ENCODE measurements around the gene MBTPS1. TPM values are rescaled to one million over a fixed set of nuclear protein-coding genes. Genes with fewer than 3 reads are reported as not detected.

MBTPS1 gene
- total and polyA plus RNA-seq, 9 of the 15 experiments (the other 6 are each of a cell fraction or from before 2014, with no cell fraction given), result 2.8 to 57.6 (median 43.8) TPM

DNA sequence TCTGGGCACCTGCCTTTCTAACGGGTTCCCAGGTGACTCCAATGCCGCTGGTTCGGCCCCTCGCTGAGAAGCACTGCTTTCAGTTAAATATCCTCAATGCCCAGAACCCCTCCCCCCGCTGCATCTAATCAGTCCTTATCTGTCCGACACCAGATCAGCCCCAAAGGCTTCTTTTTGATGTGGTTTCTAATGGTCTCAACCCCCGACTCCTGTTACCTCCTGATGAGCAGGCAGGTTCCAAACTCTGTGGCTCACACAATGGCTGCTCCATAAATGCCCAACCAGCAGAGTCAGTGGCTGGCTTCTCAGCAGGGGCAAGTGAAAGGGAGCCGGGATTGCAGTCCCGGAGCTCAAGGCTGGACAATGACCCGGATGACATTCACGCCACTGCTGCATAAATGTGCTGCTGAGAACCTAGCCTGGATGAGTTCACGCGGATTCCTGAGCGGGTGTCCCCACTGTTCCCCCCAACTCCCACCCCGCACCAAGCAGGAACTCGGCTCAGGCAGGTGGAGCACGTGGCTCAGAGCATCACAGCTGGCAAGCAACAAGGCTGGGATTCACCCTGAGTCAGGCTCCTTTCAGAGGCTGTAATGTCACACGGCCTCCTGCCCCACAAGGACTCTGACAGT is 73.1 kb downstream of the MBTPS1 start (continued):
- TF ChIP-seq SAFB (IDR thresholded peaks at IDR 0.05; ENCODE audit: borderline replicate concordance, low read depth, low read length) (no peak), SMARCA4 (IDR thresholded peaks at IDR 0.05) (peak; percentile 90), BCOR (IDR thresholded peaks at IDR 0.05) (peak; percentile 85; the same call in 1 of the 2 replicates), MITF (IDR thresholded peaks at IDR 0.05) (peak; percentile 50; the same call in 1 of the 2 replicates), NR2C2 (CRISPR knock-in tag; IDR thresholded peaks at IDR 0.05) (no peak), NR2C2 (tag; IDR thresholded peaks at IDR 0.05) (peak; percentile 49; the same call in 1 of the 2 replicates), CXXC5 (CRISPR knock-in tag; IDR thresholded peaks at IDR 0.05) (peak; percentile 65; the same call in 1 of the 2 replicates), E2F3 (CRISPR knock-in tag; IDR thresholded peaks at IDR 0.05) (no peak), ETV6 (IDR thresholded peaks at IDR 0.05; ENCODE audit: borderline replicate concordance in 1 of 2, low read depth in 2 of 2, low read length in 1 of 2) (no peak), ETV6 (CRISPR knock-in tag; IDR thresholded peaks at IDR 0.05; ENCODE audit: borderline replicate concordance) (no peak), FOXA1 (IDR thresholded peaks at IDR 0.05; ENCODE audit: borderline replicate concordance) (no peak), CEBPG (CRISPR knock-in tag; IDR thresholded peaks at IDR 0.05) (peak; percentile 35; the same call in 1 of the 2 replicates), CEBPG (tag; conservative IDR thresholded peaks at IDR 0.05 in 1 of 2, IDR thresholded peaks at IDR 0.05 in 1 of 2) (no peak), NRF1 (conservative IDR thresholded peaks at IDR 0.05 in 1 of 2, IDR thresholded peaks at IDR 0.05 in 1 of 2) (0 out of 4 replicates have a peak, but pooled peaks of 1 of the 2 experiments have one; percentile 21), ETV5 (CRISPR knock-in tag; IDR thresholded peaks at IDR 0.05; ENCODE audit: low read depth) (0 out of 2 replicates have a peak, but pooled peaks have one; percentile 10), HDAC2 (IDR thresholded peaks at IDR 0.05) (peak; percentile 75; the same call in 1 of the 2 replicates)
- TF ChIP-seq, protein P1, sequence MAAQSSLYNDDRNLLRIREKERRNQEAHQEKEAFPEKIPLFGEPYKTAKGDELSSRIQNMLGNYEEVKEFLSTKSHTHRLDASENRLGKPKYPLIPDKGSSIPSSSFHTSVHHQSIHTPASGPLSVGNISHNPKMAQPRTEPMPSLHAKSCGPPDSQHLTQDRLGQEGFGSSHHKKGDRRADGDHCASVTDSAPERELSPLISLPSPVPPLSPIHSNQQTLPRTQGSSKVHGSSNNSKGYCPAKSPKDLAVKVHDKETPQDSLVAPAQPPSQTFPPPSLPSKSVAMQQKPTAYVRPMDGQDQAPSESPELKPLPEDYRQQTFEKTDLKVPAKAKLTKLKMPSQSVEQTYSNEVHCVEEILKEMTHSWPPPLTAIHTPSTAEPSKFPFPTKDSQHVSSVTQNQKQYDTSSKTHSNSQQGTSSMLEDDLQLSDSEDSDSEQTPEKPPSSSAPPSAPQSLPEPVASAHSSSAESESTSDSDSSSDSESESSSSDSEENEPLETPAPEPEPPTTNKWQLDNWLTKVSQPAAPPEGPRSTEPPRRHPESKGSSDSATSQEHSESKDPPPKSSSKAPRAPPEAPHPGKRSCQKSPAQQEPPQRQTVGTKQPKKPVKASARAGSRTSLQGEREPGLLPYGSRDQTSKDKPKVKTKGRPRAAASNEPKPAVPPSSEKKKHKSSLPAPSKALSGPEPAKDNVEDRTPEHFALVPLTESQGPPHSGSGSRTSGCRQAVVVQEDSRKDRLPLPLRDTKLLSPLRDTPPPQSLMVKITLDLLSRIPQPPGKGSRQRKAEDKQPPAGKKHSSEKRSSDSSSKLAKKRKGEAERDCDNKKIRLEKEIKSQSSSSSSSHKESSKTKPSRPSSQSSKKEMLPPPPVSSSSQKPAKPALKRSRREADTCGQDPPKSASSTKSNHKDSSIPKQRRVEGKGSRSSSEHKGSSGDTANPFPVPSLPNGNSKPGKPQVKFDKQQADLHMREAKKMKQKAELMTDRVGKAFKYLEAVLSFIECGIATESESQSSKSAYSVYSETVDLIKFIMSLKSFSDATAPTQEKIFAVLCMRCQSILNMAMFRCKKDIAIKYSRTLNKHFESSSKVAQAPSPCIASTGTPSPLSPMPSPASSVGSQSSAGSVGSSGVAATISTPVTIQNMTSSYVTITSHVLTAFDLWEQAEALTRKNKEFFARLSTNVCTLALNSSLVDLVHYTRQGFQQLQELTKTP (IDR thresholded peaks at IDR 0.05; ENCODE audit: low read depth in 1 of 2, partially characterized antibody in 2 of 2), result peak in 1 of 2 experiments; percentile 54
- TF ChIP-seq, protein P2, sequence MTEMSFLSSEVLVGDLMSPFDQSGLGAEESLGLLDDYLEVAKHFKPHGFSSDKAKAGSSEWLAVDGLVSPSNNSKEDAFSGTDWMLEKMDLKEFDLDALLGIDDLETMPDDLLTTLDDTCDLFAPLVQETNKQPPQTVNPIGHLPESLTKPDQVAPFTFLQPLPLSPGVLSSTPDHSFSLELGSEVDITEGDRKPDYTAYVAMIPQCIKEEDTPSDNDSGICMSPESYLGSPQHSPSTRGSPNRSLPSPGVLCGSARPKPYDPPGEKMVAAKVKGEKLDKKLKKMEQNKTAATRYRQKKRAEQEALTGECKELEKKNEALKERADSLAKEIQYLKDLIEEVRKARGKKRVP (CRISPR knock-in tag; IDR thresholded peaks at IDR 0.05), result 0 out of 2 replicates have a peak, but pooled peaks have one; percentile 36
- TF ChIP-seq, protein P3, sequence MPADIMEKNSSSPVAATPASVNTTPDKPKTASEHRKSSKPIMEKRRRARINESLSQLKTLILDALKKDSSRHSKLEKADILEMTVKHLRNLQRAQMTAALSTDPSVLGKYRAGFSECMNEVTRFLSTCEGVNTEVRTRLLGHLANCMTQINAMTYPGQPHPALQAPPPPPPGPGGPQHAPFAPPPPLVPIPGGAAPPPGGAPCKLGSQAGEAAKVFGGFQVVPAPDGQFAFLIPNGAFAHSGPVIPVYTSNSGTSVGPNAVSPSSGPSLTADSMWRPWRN (IDR thresholded peaks at IDR 0.05; ENCODE audit: low read depth), result peak; percentile 86
- TF ChIP-seq, protein P4, sequence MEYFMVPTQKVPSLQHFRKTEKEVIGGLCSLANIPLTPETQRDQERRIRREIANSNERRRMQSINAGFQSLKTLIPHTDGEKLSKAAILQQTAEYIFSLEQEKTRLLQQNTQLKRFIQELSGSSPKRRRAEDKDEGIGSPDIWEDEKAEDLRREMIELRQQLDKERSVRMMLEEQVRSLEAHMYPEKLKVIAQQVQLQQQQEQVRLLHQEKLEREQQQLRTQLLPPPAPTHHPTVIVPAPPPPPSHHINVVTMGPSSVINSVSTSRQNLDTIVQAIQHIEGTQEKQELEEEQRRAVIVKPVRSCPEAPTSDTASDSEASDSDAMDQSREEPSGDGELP (CRISPR knock-in tag; IDR thresholded peaks at IDR 0.05; ENCODE audit: borderline replicate concordance), result peak; percentile 43; the same call in 1 of the 2 replicates
